Activated CD4-positive, alpha-beta T cell treated with anti-CD3 and anti-CD28 coated beads, Interleukin-10, Interleukin-2, amounts not matched to agents 100 ng/mL and 50 ng/mL, durations not matched to agents 16 hours and 8 hours (primary cell): ENCODE data around the gene G6PC1.
"Not testable (repeated sequence)": the region's sequence is repeated elsewhere in the genome, so short reads cannot be mapped to it uniquely, and the experiment has no call there.

Experiments
- DNase-seq: peaks from one replicate; pipeline ENCODE4 v3.0.0-alpha.2; 2020

The G6PC1 gene

GRCh38 chr17:42900460-42901331, at the start of gene G6PC1:
Gene G6PC1, plus strand, starts transcription at chr17:42900799. Its CDS starts 78 bp downstream, at chr17:42900877.
- DNase-seq = no peak

- no peak for DNase-seq
These were observed 49.6 kb upstream of the G6PC1 start, which contains the start of gene AOC3 for GRCh38 chr17:42850954-42851353. Gene AOC3, plus strand, starts transcription at chr17:42851199. Its CDS starts 145 bp downstream, at chr17:42851344.

GRCh38 chr17:42851371-42852240, 49.0 kb upstream of the G6PC1 start:
- DNase-seq = not testable (repeated sequence)

- DNase-seq = no peak
These were observed 48.2 kb upstream of the G6PC1 start for GRCh38 chr17:42852351-42852750.

- DNase-seq = no peak
These were observed 47.6 kb upstream of the G6PC1 start for GRCh38 chr17:42853004-42853403.

GRCh38 chr17:42853597-42853967, 47.0 kb upstream of the G6PC1 start:
- DNase-seq = no peak

GRCh38 chr17:42853968-42854790, 46.4 kb upstream of the G6PC1 start:
- no peak for DNase-seq

- DNase-seq = no peak
These were observed 45.5 kb upstream of the G6PC1 start for GRCh38 chr17:42855048-42855596.

GRCh38 chr17:42856093-42856492, 44.5 kb upstream of the G6PC1 start:
- DNase-seq = not testable (repeated sequence)

- not testable (repeated sequence) for DNase-seq
These were observed 44.1 kb upstream of the G6PC1 start for GRCh38 chr17:42856516-42856915.

- DNase-seq = no peak
These were observed 43.2 kb upstream of the G6PC1 start for GRCh38 chr17:42857389-42857788.

GRCh38 chr17:42865638-42866094, 34.9 kb upstream of the G6PC1 start:
- DNase-seq = no peak

GRCh38 chr17:42866216-42866615, 34.4 kb upstream of the G6PC1 start:
- DNase-seq = no peak

GRCh38 chr17:42866631-42867575, 33.7 kb upstream of the G6PC1 start:
- DNase-seq = no peak

- not testable (repeated sequence) for DNase-seq
These were observed 32.8 kb upstream of the G6PC1 start for GRCh38 chr17:42867694-42868261.

- DNase-seq = no peak
These were observed 32.3 kb upstream of the G6PC1 start for GRCh38 chr17:42868338-42868737.

GRCh38 chr17:42871647-42872046, 29.0 kb upstream of the G6PC1 start:
- no peak for DNase-seq

- DNase-seq = no peak
These were observed 28.2 kb upstream of the G6PC1 start for GRCh38 chr17:42872251-42872965.

- DNase-seq = no peak
These were observed 27.3 kb upstream of the G6PC1 start for GRCh38 chr17:42873315-42873714.
